Sigmoid colon (tissue), 7 donors: ENCODE measurements around the gene ELOB. TPM values are rescaled to one million over a fixed set of nuclear protein-coding genes. Genes with fewer than 3 reads are reported as not detected.

Source experiments
- DNase-seq: peaks from one replicate; pipeline ENCODE4 v3.0.0-alpha.2; 2019
- H3K27ac ChIP-seq, 4 donors: fragments of 200-600 bp; sonication (generic); one replicate each; pipeline ENCODE4 v1.5.1; 2016 to 2019; ENCODE audit warnings: mild to moderate bottlenecking in 1 of 4
- H3K27me3 ChIP-seq, 3 donors: fragments of 200-600 bp; sonication (generic); one replicate each; pipeline ENCODE4 v1.5.1; 2019; ENCODE audit warnings: mild to moderate bottlenecking in 1 of 3
- H3K36me3 ChIP-seq, 4 donors: fragments of 200-600 bp; sonication (generic); one replicate each; pipeline ENCODE4 v1.5.1; 2016 to 2019
- H3K4me1 ChIP-seq, 4 donors: fragments of 200-600 bp; sonication (generic); one replicate each; pipeline ENCODE4 v1.5.1; 2017 to 2019
- H3K4me3 ChIP-seq, 4 donors: fragments of 200-600 bp; sonication (generic); one replicate each; pipeline ENCODE4 v1.5.1; 2017 to 2019; ENCODE audit warnings: mild to moderate bottlenecking in 2 of 4, moderate library complexity in 1 of 4
- H3K9me3 ChIP-seq, 4 donors: fragments of 200-600 bp in 3 of 4; sonication (generic) in 3 of 4; one replicate each; pipeline versions ENCODE4 v1.5.1 to v1.6.1; 2013 to 2019
- EP300 ChIP-seq, 4 donors: sonication (generic); formaldehyde crosslinking; IDR thresholded peaks; one replicate each; pipeline ENCODE4 v1.6.1; 2017; ENCODE audit warnings: antibody characterized with exemption in 4 of 4
- POLR2A ChIP-seq, 2 donors: fragments of 450-650 bp; IDR thresholded peaks; one replicate each; pipeline ENCODE4 v1.6.1; 2016; ENCODE audit warnings: antibody characterized with exemption in 2 of 2, mild to moderate bottlenecking in 2 of 2, moderate library complexity in 2 of 2
- POLR2AphosphoS5 ChIP-seq, 4 donors: sonication (generic); formaldehyde crosslinking; IDR thresholded peaks; one replicate each; pipeline ENCODE4 v1.6.1; 2017; ENCODE audit warnings: antibody characterized with exemption in 4 of 4
- WGBS, 2 donors: extraction: QIAGEN DNeasy Blood & Tissue Kit; methylation state at CpG; one replicate each; pipeline ENCODE4 v1.1.7; 2013; 5-methylcytosine and 5-hydroxymethylcytosine counted together
- intact Hi-C: fragments of 100-400 bp; cut with DNase I; formaldehyde crosslinking; loops from one replicate; pipeline ENCODE4 v1.15.1; 2023
- polyA plus RNA-seq, 3 donors: library from polyadenylated mRNA; stranded (reverse); fragments of 200-250 nt; gene quantifications; one replicate each; pipeline ENCODE4 v1.2.3, GENCODE V29; 2013
- total RNA-seq, 4 donors: library from RNA; depleted of rRNA; stranded (reverse); fragments of >200 nt; gene quantifications; one replicate each; pipeline ENCODE4 v1.1.0, GENCODE V29; 2016
- TF ChIP-seq, protein P1 (sequence below), 4 experiments: fragments of 450-650 bp in 3 of 4; fragments of 200-600 bp in 1 of 4; IDR thresholded peaks; one replicate each; pipeline ENCODE4 v1.5.1; 2016 to 2019; ENCODE audit warnings: antibody characterized with exemption in 4 of 4, mild to moderate bottlenecking in 3 of 4, moderate library complexity in 2 of 4
- donor health status: healthy with polysubstance abuse.
- donor health status: Bipolar disorder and iron deficiency.
- donor health status: healthy.

ELOB gene
- total and polyA plus RNA-seq, 7 donors, result 329 to 1,166 (median 475) TPM

- Histone ChIP-seq H3K4me3 (no peak overlapping the region), H3K36me3 (peaks cover 76 to 100% (median 93%) of the 10 kb centered on the region in 4 donors), H3K27me3 (no peaks in the 10 kb centered on the region), H3K4me1 (peaks cover 0 to 20% (median 14%) of the 10 kb centered on the region in 4 donors), H3K27ac (no peak overlapping the region), H3K9me3 (no peaks in the 10 kb centered on the region)
- intact Hi-C loops, result no loop called here
- WGBS, 2 donors, result 98% methylated on average over 10 of the region's 10 CpGs
- TF ChIP-seq EP300 (IDR thresholded peaks at IDR 0.05) (no peak), POLR2AphosphoS5 (IDR thresholded peaks at IDR 0.05) (no peak), POLR2A (IDR thresholded peaks at IDR 0.05) (no peak)
- TF ChIP-seq, protein P1, sequence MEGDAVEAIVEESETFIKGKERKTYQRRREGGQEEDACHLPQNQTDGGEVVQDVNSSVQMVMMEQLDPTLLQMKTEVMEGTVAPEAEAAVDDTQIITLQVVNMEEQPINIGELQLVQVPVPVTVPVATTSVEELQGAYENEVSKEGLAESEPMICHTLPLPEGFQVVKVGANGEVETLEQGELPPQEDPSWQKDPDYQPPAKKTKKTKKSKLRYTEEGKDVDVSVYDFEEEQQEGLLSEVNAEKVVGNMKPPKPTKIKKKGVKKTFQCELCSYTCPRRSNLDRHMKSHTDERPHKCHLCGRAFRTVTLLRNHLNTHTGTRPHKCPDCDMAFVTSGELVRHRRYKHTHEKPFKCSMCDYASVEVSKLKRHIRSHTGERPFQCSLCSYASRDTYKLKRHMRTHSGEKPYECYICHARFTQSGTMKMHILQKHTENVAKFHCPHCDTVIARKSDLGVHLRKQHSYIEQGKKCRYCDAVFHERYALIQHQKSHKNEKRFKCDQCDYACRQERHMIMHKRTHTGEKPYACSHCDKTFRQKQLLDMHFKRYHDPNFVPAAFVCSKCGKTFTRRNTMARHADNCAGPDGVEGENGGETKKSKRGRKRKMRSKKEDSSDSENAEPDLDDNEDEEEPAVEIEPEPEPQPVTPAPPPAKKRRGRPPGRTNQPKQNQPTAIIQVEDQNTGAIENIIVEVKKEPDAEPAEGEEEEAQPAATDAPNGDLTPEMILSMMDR (IDR thresholded peaks at IDR 0.05), result no peak
- DNase-seq, result no peak
Observed at GRCh38 chr16:2761472-2761871, 15.6 kb downstream of the ELOB start.

GRCh38 chr16:2757344-2757743 is 19.7 kb downstream of the ELOB start:
- intact Hi-C loops, result no loop called here
- Histone ChIP-seq H3K27ac (no peak overlapping the region), H3K4me1 (peaks cover 0 to 43% (median 40%) of the 10 kb centered on the region in 4 donors), H3K4me3 (no peak overlapping the region), H3K27me3 (no peaks in the 10 kb centered on the region), H3K36me3 (peaks cover 48 to 63% (median 53%) of the 10 kb centered on the region in 4 donors), H3K9me3 (no peaks in the 10 kb centered on the region)
- TF ChIP-seq POLR2AphosphoS5 (IDR thresholded peaks at IDR 0.05) (no peak), POLR2A (IDR thresholded peaks at IDR 0.05) (no peak), EP300 (IDR thresholded peaks at IDR 0.05) (no peak)
- TF ChIP-seq, protein P1 (IDR thresholded peaks at IDR 0.05), result no peak
- WGBS, 2 donors, result 85 to 88% methylated on average over 11 of the region's 11 CpGs
- no peak for DNase-seq

DNA sequence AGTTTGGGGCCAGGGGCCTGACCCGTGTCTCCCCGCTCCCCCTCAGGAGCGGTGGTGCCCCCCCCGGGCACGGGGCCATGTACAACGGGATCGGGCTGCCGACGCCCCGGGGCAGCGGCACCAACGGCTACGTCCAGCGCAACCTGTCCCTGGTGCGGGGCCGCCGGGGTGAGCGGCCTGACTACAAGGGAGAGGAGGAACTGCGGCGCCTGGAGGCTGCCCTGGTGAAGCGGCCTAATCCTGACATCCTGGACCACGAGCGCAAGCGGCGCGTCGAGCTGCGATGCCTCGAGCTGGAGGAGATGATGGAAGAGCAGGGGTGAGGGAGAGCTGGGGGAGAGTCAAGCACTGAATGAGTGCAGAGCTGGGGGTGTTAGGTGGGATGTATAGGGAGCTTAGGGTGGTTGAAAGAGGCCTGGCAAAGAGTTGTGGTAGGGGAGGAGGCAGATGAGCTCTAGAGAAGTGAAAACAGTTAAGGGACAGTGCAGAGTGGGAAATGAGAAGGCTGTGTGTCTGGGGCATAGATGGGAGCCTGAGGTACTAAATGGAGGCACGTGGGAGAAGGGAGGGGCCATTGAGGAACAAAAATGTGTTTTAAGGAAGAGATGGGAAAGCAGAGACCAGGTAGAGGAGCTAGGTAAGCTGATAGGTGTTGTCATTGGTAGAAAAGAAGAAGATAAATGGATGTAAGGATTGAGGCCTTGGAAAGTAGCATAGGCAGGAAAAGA is 20.6 kb downstream of the ELOB start:
- 89 to 91% methylated on average over 30 of the region's 30 CpGs for WGBS, 2 donors
- intact Hi-C loops, result no loop called here
- Histone ChIP-seq H3K36me3 (peaks cover 39 to 54% (median 44%) of the 10 kb centered on the region in 4 donors), H3K27ac (no peak overlapping the region), H3K4me1 (peaks cover 0 to 49% (median 46%) of the 10 kb centered on the region in 4 donors), H3K4me3 (no peak overlapping the region), H3K27me3 (no peaks in the 10 kb centered on the region), H3K9me3 (no peaks in the 10 kb centered on the region)
- DNase-seq, result no peak
- TF ChIP-seq, protein P1 (IDR thresholded peaks at IDR 0.05), result no peak
- no peak for TF ChIP-seq POLR2AphosphoS5 (IDR thresholded peaks at IDR 0.05)
- no peak for TF ChIP-seq POLR2A (IDR thresholded peaks at IDR 0.05)
- no peak for TF ChIP-seq EP300 (IDR thresholded peaks at IDR 0.05)

- no peak overlapping the region for H3K27ac ChIP-seq
- intact Hi-C loops, result no loop called here
- 17 to 30% methylated on average over 3 of the region's 3 CpGs for WGBS, 2 donors
Observed at GRCh38 chr16:2755158-2755557, 21.9 kb downstream of the ELOB start.

More at GRCh38 chr16:2755158-2755557, 21.9 kb downstream of the ELOB start:
- Histone ChIP-seq H3K27me3 (no peaks in the 10 kb centered on the region), H3K4me3 (peak overlapping the region in 3 of 4 donors; percentile 77 to 94 (median 85)), H3K36me3 (peaks cover 26 to 41% (median 31%) of the 10 kb centered on the region in 4 donors), H3K9me3 (no peaks in the 10 kb centered on the region), H3K4me1 (peaks cover 0 to 49% (median 47%) of the 10 kb centered on the region in 4 donors)
- no peak for DNase-seq
- TF ChIP-seq, protein P1 (IDR thresholded peaks at IDR 0.05), result no peak
- TF ChIP-seq POLR2AphosphoS5 (IDR thresholded peaks at IDR 0.05) (no peak), POLR2A (IDR thresholded peaks at IDR 0.05) (no peak), EP300 (IDR thresholded peaks at IDR 0.05) (no peak)
